Activated CD4-positive, alpha-beta T cell treated with anti-CD3 and anti-CD28 coated beads, Interleukin-2, amount 10 ng/mL, durations not matched to agents 7 days and 5 days (primary cell): ENCODE measurements around the gene PIK3R5. TPM values are rescaled to one million over a fixed set of nuclear protein-coding genes. Genes with fewer than 3 reads are reported as not detected.

Source experiments
- CTCF ChIA-PET: fragments of 350-600 bp; sonication (Branson Sonifier 250); formaldehyde crosslinking; loops from one replicate; lab custom pipeline; 2021; ENCODE audit warnings: antibody characterized with exemption; lab: Charles Lee
- POLR2A ChIA-PET: fragments of 350-600 bp; sonication (Branson Sonifier 250); formaldehyde crosslinking; loops from one replicate; lab custom pipeline; 2021; ENCODE audit warnings: antibody characterized with exemption; lab: Charles Lee
- DNase-seq: peaks from one replicate; pipeline ENCODE4 v3.0.0-alpha.2; 2020
- H3K27ac Mint-ChIP-seq: one replicate; pipeline ENCODE4 v1.8.0; 2021; ENCODE audit warnings: mild to moderate bottlenecking, moderate library complexity, mixed read lengths
- H3K27me3 Mint-ChIP-seq: one replicate; pipeline ENCODE4 v1.8.0; 2021; ENCODE audit warnings: mixed read lengths
- H3K36me3 Mint-ChIP-seq: one replicate; pipeline ENCODE4 v1.8.0; 2021; ENCODE audit warnings: low read depth, mixed read lengths
- H3K4me1 Mint-ChIP-seq: one replicate; pipeline ENCODE4 v1.8.0; 2021; ENCODE audit warnings: mixed read lengths
- H3K4me3 Mint-ChIP-seq: one replicate; pipeline ENCODE4 v1.8.0; 2021; ENCODE audit warnings: mild to moderate bottlenecking, moderate library complexity, mixed read lengths
- H3K9me3 Mint-ChIP-seq: one replicate; pipeline ENCODE4 v1.8.0; 2021; ENCODE audit warnings: mixed read lengths
- total RNA-seq, 2 experiments: library from RNA; stranded (reverse); gene quantifications; one replicate each; pipeline ENCODE4 v1.2.3, GENCODE V29; 2021

The PIK3R5 gene
- total RNA-seq, 2 experiments from 2014 or later, result 73.4 to 77.6 TPM

DNA sequence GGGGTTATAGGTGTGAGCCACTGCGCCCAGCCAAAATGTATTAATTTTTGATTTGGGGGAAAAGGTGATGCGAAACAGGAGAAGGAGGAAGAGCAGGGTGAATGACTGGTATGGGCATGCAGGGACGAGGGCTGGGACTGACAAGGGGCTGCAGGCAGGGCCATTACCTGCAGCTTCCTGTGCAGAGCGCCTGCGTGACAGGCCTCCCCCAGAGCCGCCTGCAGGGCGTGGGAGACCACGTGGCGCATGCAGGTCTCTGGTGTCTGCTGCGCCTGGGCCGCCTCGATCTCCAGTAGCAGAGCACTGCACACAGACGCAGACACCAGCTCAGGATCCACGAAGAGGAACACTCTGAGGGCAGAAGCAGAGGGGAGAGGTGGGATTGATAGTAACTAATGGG is 130.4 kb downstream of the PIK3R5 start:
- no peak overlapping the region for H3K27ac Mint-ChIP-seq
- ChIA-PET CTCF (interaction anchor here (1.1 kb wide), 1 partner anchor 10 kb away, joined by 3 read pairs; no protein-coding TSS in a partner anchor), POLR2A (no interaction called here)
- H3K9me3 Mint-ChIP-seq, result no peaks in the 10 kb centered on the region
- H3K4me3 Mint-ChIP-seq, result no peak overlapping the region
- H3K4me1 Mint-ChIP-seq, result no peaks in the 10 kb centered on the region
- peaks cover 4% of the 10 kb centered on the region for H3K36me3 Mint-ChIP-seq
- DNase-seq, result no peak
- no peaks in the 10 kb centered on the region for H3K27me3 Mint-ChIP-seq

- Mint-ChIP-seq H3K27ac (no peak overlapping the region), H3K4me1 (no peaks in the 10 kb centered on the region), H3K27me3 (no peaks in the 10 kb centered on the region), H3K4me3 (no peak overlapping the region), H3K36me3 (peaks cover 4% of the 10 kb centered on the region), H3K9me3 (no peaks in the 10 kb centered on the region)
- ChIA-PET CTCF (interaction anchor here (1.3 to 1.7 kb wide), 2 partner anchors 33 to 69 kb away, joined by 3 to 5 read pairs; partner anchors contain the start of gene MFSD6L), POLR2A (interaction anchor here (0.5 kb wide), 1 partner anchor 43 kb away, joined by 3 read pairs; no protein-coding TSS in a partner anchor)
- DNase-seq, result peak; percentile 25
These were observed 132.7 kb downstream of the PIK3R5 start for GRCh38 chr17:8832711-8833352.

DNA sequence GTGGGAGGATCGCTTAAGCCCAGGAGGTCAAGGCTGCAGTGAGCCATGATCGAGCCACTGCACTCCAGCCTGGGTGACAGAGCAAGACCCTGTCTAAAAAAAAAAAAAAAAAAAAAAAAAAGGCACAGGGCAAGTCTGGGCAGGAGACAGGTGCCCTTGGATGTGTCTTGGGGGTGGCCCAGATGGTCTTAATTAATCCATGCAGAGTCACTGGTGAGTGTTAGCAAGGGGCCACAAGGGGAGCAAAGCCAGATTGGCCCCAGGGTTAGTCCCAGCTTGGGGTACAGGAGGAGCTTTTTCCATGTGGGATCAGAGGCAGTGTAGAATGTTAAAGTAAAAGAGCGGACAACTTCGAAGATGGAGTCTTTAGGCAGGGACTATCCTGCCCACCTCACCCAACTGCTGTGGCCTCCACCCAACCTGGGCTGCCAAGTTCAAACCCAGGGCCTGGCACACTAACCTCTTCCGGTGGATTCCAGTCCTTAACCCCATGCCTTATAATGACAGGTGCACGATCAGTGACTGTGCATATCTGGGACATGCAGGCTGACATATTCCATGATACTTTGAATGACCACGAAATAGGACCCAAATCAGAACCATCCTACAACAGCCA is 134.2 kb downstream of the PIK3R5 start:
- Mint-ChIP-seq H3K9me3 (no peaks in the 10 kb centered on the region), H3K4me3 (no peak overlapping the region), H3K4me1 (peaks cover 1% of the 10 kb centered on the region), H3K36me3 (peaks cover 4% of the 10 kb centered on the region), H3K27me3 (no peaks in the 10 kb centered on the region), H3K27ac (no peak overlapping the region)
- DNase-seq, result no peak
- POLR2A ChIA-PET, result interaction anchor here (0.7 kb wide), 1 partner anchor 203 kb away, joined by 3 read pairs; no protein-coding TSS in a partner anchor
- CTCF ChIA-PET, result no interaction called here

DNA sequence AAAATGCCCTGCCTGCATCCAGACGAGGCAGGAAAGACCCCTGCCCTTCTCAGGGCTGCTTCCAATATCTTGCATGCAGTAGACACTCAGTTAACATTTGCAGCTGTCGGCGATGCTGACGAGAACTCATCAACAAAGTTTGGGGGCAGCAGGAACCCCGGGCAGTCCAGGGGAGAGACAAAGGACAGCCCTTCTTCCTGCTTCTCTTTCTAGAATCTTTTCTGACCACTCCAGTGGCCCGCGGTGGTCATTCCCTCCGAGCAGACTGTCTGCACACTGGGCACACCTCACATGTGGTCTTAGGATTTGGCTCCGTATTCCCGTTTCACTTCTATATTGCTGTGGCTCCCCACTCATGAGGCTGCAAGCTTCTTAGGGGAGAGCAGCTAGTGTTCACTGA is 135.4 kb downstream of the PIK3R5 start:
- Mint-ChIP-seq H3K9me3 (no peaks in the 10 kb centered on the region), H3K36me3 (peaks cover 2% of the 10 kb centered on the region), H3K27ac (no peak overlapping the region), H3K4me3 (no peak overlapping the region), H3K4me1 (peaks cover 1% of the 10 kb centered on the region), H3K27me3 (no peaks in the 10 kb centered on the region)
- ChIA-PET POLR2A (no interaction called here), CTCF (interaction anchor here (0.6 kb wide), 1 partner anchor 15 kb away, joined by 3 read pairs; no protein-coding TSS in a partner anchor)
- no peak for DNase-seq

- Mint-ChIP-seq H3K4me1 (peaks cover 1% of the 10 kb centered on the region), H3K27ac (no peak overlapping the region), H3K27me3 (no peaks in the 10 kb centered on the region), H3K4me3 (no peak overlapping the region), H3K9me3 (peaks cover 5% of the 10 kb centered on the region), H3K36me3 (peaks cover 8% of the 10 kb centered on the region)
- DNase-seq, result no peak
- ChIA-PET CTCF (interaction anchor here (0.6 to 1.0 kb wide), 2 partner anchors 14 to 44 kb away, joined by 3 read pairs; no protein-coding TSS in a partner anchor), POLR2A (no interaction called here)
These were observed 136.2 kb downstream of the PIK3R5 start for GRCh38 chr17:8829036-8829941.

Other genes starting within 250 kb of the PIK3R5 start
- under 1 TPM in 1 of 2 experiments, not detected in 1; 0.25 TPM for gene CCDC42, start 220.9 kb downstream of the PIK3R5 start, total RNA-seq
- gene SPDYE4, start 207.2 kb downstream of the PIK3R5 start, total RNA-seq, result not detected
- 1 to 10 TPM in 1 of 2 experiments, under 1 TPM in 1; 0.71 to 1.4 TPM for gene MFSD6L, start 166.3 kb downstream of the PIK3R5 start, total RNA-seq
- 1 to 10 TPM; 6.2 to 7.1 TPM for gene PIK3R6, start 98.0 kb downstream of the PIK3R5 start, total RNA-seq
- gene NTN1, start 55.8 kb upstream of the PIK3R5 start, total RNA-seq, result under 1 TPM; 0.02 to 0.10 TPM